HAP-1 (cell line): ENCODE measurements around the gene IQGAP2.
A peak's percentile ranks its signal among the peaks of the same experiment; 100 is the strongest.

Source experiments
- DNase-seq, 2 experiments: peaks; one replicate each; pipeline ENCODE4 v3.0.0-alpha.2; 2016 to 2020; ENCODE audit warnings: low spot score in 2 of 2
- H3K27me3 ChIP-seq: fragments of 250-450 bp; sonication (Bioruptor Pico); 2 replicates; pipeline ENCODE4 v1.5.1; 2020; ENCODE audit warnings: low read depth, mild to moderate bottlenecking, moderate library complexity
- H3K36me3 ChIP-seq: fragments of 250-450 bp; sonication (Bioruptor Pico); replicated peaks from 2 replicates; pipeline ENCODE4 v1.5.1; 2020; ENCODE audit warnings: mild to moderate bottlenecking
- H3K4me1 ChIP-seq: fragments of 250-450 bp; sonication (Bioruptor Pico); 2 replicates; pipeline ENCODE4 v1.5.1; 2020; ENCODE audit warnings: mild to moderate bottlenecking
- H3K4me3 ChIP-seq: fragments of 250-450 bp; sonication (Bioruptor Pico); 2 replicates; pipeline ENCODE4 v1.5.1; 2020; ENCODE audit warnings: mild to moderate bottlenecking, moderate library complexity
- H3K9me3 ChIP-seq: fragments of 250-450 bp; sonication (Bioruptor Pico); 2 replicates; pipeline ENCODE4 v1.5.1; 2020; ENCODE audit warnings: mild to moderate bottlenecking, moderate library complexity
- in situ Hi-C: fragments of 300-500 bp; cut with MboI; formaldehyde crosslinking; loops from 3 replicates; pipeline ENCODE4 v1.14.3; 2020; ENCODE audit warnings: low sequenced_read_pairs, inconsistent platforms, mixed read lengths

Gene IQGAP2

DNA sequence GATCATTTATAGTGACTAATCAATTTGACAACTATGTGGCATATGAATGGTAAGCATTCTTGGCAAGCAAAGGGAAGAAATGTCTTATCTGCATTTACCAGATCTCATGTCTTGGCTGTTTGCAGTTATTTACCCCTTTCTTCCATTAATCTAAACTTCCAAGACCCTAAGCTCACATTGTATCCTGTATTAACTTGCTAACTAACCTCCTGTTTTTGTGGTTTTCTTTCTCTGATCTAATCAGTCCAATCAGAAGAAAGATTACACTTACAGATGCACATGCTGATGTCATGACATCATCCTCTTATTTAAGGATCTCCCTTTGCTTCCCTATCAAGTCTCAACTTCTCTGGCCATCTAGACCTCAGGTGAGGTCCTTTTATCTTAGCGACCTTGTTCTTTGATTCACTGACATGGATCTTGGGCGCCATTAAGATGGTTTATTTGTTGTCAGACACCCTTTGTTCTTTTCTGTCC is 124.6 kb downstream of the IQGAP2 start:
- in situ Hi-C loops = no loop called here
- no peaks in the 10 kb centered on the region for H3K36me3 ChIP-seq
- H3K27me3 ChIP-seq = no peaks in the 10 kb centered on the region
- H3K9me3 ChIP-seq = no peaks in the 10 kb centered on the region
- peak in 1 of 2 experiments; percentile 26 for DNase-seq
- H3K4me3 ChIP-seq = no peak overlapping the region
- H3K4me1 ChIP-seq = peaks cover 14% of the 10 kb centered on the region

DNA sequence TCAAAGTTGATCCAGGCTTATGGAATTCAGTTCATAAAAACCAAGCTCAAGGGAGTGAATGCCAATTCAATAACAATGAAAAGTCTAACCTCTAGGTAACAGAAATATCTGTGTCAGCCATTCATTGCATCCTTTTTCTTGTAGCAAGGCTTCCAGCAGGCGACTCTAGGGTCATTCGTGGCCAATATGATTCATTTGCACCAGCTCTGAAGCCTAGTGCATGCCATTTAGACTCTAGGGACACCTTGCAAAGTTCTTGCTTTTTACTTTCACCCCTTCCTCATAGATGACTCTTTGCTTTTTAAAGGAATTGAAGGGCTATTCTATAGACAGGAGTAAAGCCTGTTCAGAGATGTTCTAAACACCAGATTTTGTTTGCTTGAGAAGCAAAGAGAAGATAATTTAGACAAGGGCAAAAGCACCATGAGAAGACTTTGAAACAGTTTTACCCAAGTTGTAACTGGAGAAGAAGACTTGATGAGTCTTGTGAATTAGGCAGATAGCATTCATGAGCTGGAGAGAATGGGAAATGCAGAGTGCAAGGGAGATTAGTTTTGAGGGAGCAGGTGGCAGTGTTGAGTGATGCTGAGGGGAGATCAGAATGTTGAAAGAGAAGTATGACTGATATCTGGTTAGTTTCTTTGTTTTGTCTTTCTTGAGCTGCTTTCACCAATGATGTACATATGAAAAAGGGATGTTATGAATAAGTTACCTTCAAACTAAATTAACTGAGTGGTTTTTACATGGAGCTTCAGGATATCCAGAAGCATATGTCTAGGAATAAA is 125.7 kb downstream of the IQGAP2 start:
- no peak for DNase-seq
- H3K27me3 ChIP-seq = no peaks in the 10 kb centered on the region
- in situ Hi-C loops = no loop called here
- no peak overlapping the region for H3K4me3 ChIP-seq
- H3K9me3 ChIP-seq = no peaks in the 10 kb centered on the region
- no peaks in the 10 kb centered on the region for H3K36me3 ChIP-seq
- peaks cover 14% of the 10 kb centered on the region for H3K4me1 ChIP-seq

DNA sequence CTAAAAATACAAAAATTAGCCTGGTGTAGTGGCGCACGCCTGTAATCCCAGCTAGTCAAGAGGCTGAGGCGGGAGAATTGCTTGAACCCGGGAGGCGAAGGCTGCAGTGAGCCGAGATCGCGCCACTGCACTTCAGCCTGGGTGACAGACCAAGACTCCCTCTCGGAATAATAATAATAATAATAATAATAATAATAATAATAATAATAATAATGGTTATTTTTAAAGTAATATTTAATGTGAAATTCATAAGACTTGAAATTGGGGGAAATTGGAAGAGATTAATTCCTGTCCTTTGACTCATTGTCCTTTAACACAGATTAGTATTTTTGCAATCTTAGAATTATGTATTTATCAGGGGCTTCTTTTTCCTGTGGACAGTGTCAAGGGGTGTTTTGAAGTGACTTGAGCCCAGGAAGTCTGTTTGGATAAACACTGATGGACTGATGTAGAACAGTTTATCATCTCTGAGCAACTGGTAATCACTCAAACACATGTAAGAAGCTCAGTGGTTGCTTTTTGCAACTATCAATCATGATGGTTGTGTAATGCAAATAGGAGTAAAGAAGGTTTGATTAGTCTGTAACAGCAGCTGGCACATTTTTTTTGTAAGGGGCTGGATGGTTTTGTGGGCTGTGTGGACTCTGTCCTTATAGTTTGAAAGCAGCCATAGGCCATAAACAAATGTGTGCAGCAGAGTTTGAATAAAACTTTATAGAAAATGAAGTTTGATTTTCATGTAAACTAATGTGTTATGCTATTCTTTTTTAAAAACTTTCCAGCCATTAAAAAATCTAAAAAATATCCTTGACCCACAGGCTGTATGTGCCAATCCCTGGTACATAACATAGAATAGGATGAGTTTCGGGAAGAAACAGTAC is 126.6 kb downstream of the IQGAP2 start:
- in situ Hi-C loops = no loop called here
- peaks cover 14% of the 10 kb centered on the region for H3K4me1 ChIP-seq
- DNase-seq = no peak

DNA sequence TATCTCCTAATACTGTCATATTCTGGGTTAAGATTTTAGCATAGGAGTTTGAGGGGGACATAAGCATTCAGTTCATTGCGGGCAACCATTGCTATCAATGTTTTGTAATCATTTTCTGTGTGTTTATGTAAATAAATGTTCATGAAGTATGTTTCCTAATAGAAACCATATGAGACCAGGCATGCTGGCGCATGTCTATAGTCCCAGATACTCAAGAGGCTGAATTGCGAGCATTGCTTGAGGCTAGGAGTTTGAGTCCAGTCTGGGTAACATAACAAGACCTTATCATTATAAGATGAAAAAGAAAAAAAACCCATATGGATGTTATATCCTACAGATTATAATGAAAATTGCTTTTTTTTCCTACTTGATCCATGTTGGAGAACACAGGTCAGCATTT is 129.0 kb downstream of the IQGAP2 start:
- in situ Hi-C loops = no loop called here
- peaks cover 14% of the 10 kb centered on the region for H3K4me1 ChIP-seq
- H3K36me3 ChIP-seq = no peaks in the 10 kb centered on the region
- no peaks in the 10 kb centered on the region for H3K27me3 ChIP-seq
- H3K4me3 ChIP-seq = no peak overlapping the region
- no peak for DNase-seq
- H3K9me3 ChIP-seq = no peaks in the 10 kb centered on the region

More for the DNA sequence above, 126.6 kb downstream of the IQGAP2 start:
- H3K36me3 ChIP-seq = no peaks in the 10 kb centered on the region
- H3K9me3 ChIP-seq = no peaks in the 10 kb centered on the region
- H3K4me3 ChIP-seq = no peak overlapping the region
- no peaks in the 10 kb centered on the region for H3K27me3 ChIP-seq

DNA sequence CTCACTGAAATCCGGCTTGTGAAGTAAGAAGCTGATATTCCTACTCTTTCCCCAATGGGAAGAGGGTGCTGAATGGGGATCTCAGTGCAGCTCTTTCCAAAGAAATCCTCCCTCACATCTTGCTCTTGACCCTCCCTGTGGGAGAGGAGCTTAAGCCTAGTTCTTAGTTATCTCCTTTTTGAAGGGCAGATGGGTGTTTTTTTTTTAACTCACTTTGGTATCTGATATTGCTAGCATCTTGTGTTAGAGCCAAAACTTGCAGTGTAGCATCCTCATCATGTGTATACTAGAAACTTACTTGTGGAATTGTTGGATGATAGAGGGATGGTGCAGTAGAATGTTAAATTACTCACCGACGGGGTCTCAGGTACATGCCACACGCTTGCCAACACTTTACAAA is 129.9 kb downstream of the IQGAP2 start:
- in situ Hi-C loops = no loop called here
- Histone ChIP-seq H3K9me3 (no peaks in the 10 kb centered on the region), H3K36me3 (no peaks in the 10 kb centered on the region), H3K4me3 (no peak overlapping the region), H3K4me1 (peaks cover 5% of the 10 kb centered on the region), H3K27me3 (no peaks in the 10 kb centered on the region)
- no peak for DNase-seq

DNA sequence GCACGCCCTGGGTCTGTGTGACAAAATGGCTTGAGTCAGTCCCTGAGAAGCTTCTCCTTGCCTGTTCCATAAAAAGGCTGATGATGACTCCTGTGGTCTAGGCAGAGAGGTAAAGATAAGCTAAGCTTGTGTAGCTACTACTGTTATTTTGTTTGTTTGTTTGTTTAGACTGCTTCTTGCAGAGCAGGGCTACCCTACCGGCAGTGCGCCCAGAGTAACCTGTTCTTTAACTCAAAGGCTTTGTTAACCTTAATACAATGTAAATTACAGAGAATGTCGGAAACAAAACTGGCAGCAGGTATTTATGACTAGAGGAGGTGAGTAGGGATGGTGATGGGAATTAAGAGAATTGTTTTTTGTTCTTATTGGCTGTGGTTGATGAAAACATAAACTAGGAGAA is 132.5 kb downstream of the IQGAP2 start:
- H3K4me1 ChIP-seq = no peaks in the 10 kb centered on the region; the same call in 1 of the 2 replicates

DNA sequence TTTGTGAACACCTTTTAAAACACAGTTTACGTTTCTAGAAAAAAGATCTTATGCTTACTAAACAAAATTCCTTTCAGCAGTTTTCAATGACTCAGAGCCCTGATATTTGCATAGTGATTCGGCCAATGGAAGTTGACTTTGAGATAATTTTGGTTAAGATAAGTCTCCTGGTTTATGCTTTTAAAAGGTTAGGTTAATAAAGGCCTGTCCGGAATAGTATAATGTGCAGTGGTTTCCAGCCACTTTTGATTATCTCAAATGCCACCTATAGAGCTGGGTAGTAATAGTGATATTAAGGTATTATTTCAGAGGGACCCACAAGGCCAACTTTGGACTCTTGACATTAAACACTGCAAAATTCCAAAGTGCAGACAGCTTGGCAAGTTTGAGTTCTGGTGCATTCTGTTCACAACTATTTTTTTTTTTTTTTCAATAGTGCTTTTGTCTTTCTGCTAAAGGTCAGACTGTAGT is 134.0 kb downstream of the IQGAP2 start:
- DNase-seq = no peak
- H3K36me3 ChIP-seq = no peaks in the 10 kb centered on the region
- no peaks in the 10 kb centered on the region for H3K9me3 ChIP-seq
- no peak overlapping the region for H3K4me3 ChIP-seq
- in situ Hi-C loops = no loop called here
- no peaks in the 10 kb centered on the region for H3K27me3 ChIP-seq
- no peaks in the 10 kb centered on the region for H3K4me1 ChIP-seq

More for the DNA sequence above, 132.5 kb downstream of the IQGAP2 start:
- no peak for DNase-seq
- Histone ChIP-seq H3K4me3 (no peak overlapping the region), H3K27me3 (no peaks in the 10 kb centered on the region), H3K36me3 (no peaks in the 10 kb centered on the region), H3K9me3 (no peaks in the 10 kb centered on the region)
- in situ Hi-C loops = no loop called here

DNA sequence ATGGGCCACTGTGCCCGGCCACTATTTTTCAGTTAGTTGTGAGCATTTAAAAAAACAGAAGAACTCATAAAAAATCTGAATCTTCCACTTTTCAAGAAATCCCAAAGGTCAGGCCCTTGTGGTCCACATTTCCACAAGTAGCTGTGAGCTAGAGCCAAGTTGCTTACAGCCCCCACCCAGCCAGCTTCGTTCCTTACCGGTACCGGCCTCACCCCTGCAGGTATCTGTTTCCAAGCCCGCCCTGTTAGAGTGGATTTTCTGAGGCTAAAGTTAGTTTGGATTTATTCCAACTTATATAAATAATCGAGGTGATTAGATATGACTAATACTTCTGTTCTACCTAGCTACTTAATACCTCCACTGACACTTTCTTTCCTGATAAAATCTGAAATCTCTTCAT is 139.2 kb downstream of the IQGAP2 start:
- Histone ChIP-seq H3K36me3 (no peaks in the 10 kb centered on the region), H3K27me3 (no peaks in the 10 kb centered on the region), H3K9me3 (no peaks in the 10 kb centered on the region), H3K4me1 (no peaks in the 10 kb centered on the region), H3K4me3 (no peak overlapping the region)
- DNase-seq = no peak
- in situ Hi-C loops = loop anchor here (10.0 kb wide), 1 partner anchor 137 kb away; the partner anchor contains the start of gene IQGAP2

DNA sequence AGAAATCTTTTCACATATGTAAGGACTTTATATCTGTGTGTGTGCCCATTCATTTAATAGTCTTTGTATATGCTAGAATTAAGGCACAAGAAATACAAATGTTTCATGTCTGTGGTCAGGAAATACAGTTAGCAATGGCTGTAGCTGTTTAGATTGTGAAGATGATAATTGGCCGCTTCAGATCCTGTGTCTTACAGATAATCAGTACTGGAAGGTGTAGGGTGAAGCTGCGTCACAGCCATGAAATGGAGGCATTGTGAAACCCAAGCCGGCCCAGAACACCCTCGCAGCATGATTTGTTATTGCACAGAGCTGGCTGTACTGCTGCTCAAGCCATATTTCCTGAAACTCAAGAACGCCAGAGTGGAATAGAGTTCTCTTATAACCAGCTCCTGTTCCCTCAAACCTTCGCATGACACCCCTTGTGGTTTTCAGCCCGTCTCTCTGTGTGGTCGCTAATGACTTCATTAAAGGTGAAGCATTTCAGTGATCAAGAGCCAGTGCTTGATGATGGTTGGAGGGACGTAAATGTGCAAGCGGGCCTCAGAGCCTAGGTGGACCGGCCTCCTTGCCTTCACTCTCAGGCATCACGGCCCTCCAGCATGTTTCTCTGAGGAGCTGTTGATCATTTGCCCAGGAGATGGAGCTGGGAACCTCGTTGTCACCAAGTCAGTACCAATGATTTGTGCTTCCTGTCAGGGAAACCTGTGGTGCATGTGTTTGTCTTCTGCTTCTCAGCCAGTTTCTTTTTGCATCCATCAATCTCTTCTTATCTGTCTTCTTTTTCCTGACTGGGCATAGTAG is 140.0 kb downstream of the IQGAP2 start:
- H3K36me3 ChIP-seq = no peaks in the 10 kb centered on the region
- DNase-seq = no peak
- no peaks in the 10 kb centered on the region for H3K27me3 ChIP-seq
- H3K4me3 ChIP-seq = no peak overlapping the region
- no peaks in the 10 kb centered on the region for H3K4me1 ChIP-seq
- in situ Hi-C loops = loop anchor here (10.0 kb wide), 1 partner anchor 138 kb away; the partner anchor contains the start of gene IQGAP2
- no peaks in the 10 kb centered on the region for H3K9me3 ChIP-seq

DNA sequence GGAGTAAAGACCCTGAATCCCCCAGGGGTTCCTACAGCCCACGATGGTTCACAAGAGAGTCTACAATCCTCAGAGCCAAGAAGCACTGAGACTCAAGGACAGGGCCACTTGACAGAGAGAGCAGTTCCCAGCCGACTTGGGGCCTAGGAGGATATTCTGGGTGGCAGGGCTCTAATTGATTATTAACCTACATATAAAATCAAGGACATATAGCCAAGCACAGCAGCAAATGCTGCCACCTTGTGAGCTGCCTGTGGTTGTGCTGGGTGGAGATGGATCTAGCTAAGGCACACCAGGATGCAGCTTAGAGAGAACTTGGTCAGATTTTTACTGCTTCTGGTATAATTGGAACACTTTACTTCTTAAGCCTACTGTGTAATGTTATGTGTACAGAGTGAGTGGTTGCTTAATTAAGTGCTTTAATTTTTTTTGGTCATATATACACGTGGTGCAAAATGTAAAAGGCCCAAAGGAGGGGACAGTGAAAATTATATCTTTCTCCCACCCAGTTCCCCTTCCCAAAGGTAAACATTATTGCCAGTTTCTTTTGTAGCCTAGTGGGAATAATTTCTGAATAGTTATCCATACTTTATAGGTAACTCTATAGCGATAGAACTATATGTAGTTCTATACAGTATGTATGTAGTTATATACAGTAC is 141.3 kb downstream of the IQGAP2 start:
- H3K36me3 ChIP-seq = no peaks in the 10 kb centered on the region
- in situ Hi-C loops = loop anchor here (10.0 kb wide), 1 partner anchor 140 kb away; the partner anchor contains the start of gene IQGAP2

DNA sequence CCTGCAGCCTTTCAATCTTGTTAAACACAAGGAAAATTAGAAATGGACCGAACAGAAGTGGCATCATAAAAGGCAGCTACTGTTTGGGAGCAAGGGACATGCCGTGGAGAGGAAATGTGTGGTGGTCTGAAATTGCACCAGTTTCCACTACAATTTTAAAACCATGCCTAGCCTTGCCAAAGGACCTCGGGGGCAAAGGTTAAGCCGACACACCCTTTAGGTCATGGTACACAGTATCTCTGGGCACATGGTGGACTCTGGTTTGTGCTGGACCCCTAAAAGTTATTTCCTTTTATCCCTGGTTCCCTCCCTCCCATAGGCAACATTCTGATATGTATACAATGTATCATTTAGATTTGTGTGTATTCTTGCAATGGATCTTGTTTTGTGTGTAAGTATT is 142.1 kb downstream of the IQGAP2 start:
- H3K36me3 ChIP-seq = no peaks in the 10 kb centered on the region
- DNase-seq = no peak
- in situ Hi-C loops = loop anchor here (10.0 kb wide), 1 partner anchor 140 kb away; the partner anchor contains the start of gene IQGAP2
- H3K4me1 ChIP-seq = no peaks in the 10 kb centered on the region
- H3K27me3 ChIP-seq = no peaks in the 10 kb centered on the region
- no peak overlapping the region for H3K4me3 ChIP-seq
- no peaks in the 10 kb centered on the region for H3K9me3 ChIP-seq

More for the DNA sequence above, 141.3 kb downstream of the IQGAP2 start:
- H3K27me3 ChIP-seq = no peaks in the 10 kb centered on the region
- H3K4me1 ChIP-seq = no peaks in the 10 kb centered on the region
- H3K4me3 ChIP-seq = no peak overlapping the region
- H3K9me3 ChIP-seq = no peaks in the 10 kb centered on the region
- DNase-seq = peak; percentile 31 to 51

DNA sequence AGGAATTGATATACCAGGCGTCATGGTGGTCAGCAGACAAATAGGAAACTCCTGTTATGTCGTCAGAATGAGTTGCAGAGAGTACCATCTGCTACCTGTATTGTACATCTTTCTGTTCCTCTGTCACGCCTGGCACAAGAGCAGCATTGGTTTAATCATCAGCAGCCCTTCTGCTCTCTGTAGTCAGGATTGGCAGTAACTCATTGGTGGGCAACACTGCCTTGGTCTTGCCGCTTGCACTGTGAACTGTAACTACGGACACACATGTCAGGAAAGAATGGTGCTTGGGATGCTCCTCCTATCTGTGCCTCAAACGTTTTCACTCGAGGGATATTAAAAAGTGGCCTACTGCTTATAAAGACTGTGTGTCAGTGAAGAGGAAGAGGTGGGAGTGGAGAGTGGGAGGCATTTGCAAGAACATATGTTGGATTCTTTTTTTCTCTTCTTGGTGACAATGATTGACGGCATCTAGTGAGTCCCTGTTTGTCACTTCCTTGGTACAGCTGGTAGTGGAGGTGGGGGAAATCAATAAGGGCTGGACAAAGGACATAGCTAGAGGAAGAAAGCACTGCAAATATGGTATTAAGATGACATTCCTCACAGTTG is 143.5 kb downstream of the IQGAP2 start:
- in situ Hi-C loops = loop anchor here (10.0 kb wide), 1 partner anchor 142 kb away; the partner anchor contains the start of gene IQGAP2
- DNase-seq = no peak
- H3K9me3 ChIP-seq = no peaks in the 10 kb centered on the region
- no peaks in the 10 kb centered on the region for H3K27me3 ChIP-seq
- H3K4me3 ChIP-seq = no peak overlapping the region
- no peaks in the 10 kb centered on the region for H3K4me1 ChIP-seq
- H3K36me3 ChIP-seq = no peaks in the 10 kb centered on the region
